HCT116 (cell line): ENCODE data around the gene CHCHD3. TPM values are rescaled to one million over a fixed set of nuclear protein-coding genes. Genes with fewer than 3 reads are reported as not detected.

Experiments used
- ATAC-seq: fragments of 200-7000 bp; cut with Tn5 transposase; 2 replicates; pipeline ENCODE4 v1.9.1; 2020; ENCODE audit warnings: mild to moderate bottlenecking, moderate library complexity
- BruUV-seq: library from RNA; stranded (reverse); fragments of 400-500 nt; replicated peaks from 2 replicates; lab custom pipeline; 2021; lab: Mats Ljungman, UMichigan
- CTCF ChIA-PET: fragments of 300-600 bp; sonication (Branson Sonifier 250); formaldehyde crosslinking; loops from one replicate; lab custom pipeline; 2021; ENCODE audit warnings: antibody characterized with exemption; lab: Charles Lee
- POLR2A ChIA-PET: fragments of 300-600, 350-600 bp; sonication (Branson Sonifier 250); formaldehyde crosslinking; loops from one replicate; lab custom pipeline; 2021; ENCODE audit warnings: antibody characterized with exemption; lab: Charles Lee
- RAD21 ChIA-PET, 2 experiments: fragments of 300-600 bp; sonication (Branson Sonifier 250); formaldehyde crosslinking; loops; one replicate each; lab custom pipeline; 2023; ENCODE audit warnings: low total read pairs in 2 of 2; ENCODE audit not compliant: uncharacterized antibody in 2 of 2, unreplicated experiment in 2 of 2, low non-redundant PET in 1 of 2; lab: Charles Lee
- DNase-seq: peaks from one replicate; pipeline ENCODE4 v3.0.0-alpha.2; 2010; ENCODE audit warnings: low read depth, low spot score
- H2AFZ ChIP-seq: fragments of 200-600 bp; shearing (Covaris generic), sonication (generic); 2 replicates; pipeline ENCODE4 v1.6.1; 2017; ENCODE audit warnings: low read depth, mixed run types, mixed read lengths, antibody characterized with exemption, low read length; ENCODE audit not compliant: poor library complexity, severe bottlenecking
- H3K27ac ChIP-seq: 2 replicates; pipeline ENCODE4 v1.5.1; 2012; ENCODE audit warnings: low read depth, low read length
- H3K27me3 ChIP-seq: fragments of 200-600 bp; sonication (generic); 2 replicates; pipeline ENCODE4 v1.6.1; 2016; ENCODE audit warnings: mixed run types, low read length, mixed read lengths; ENCODE audit not compliant: insufficient read depth
- H3K36me3 ChIP-seq, 2 experiments: fragments of 200-500 bp in 1 of 2; fragments of 200-600 bp in 1 of 2; sonication (Bioruptor generic) in 1 of 2; sonication (generic) in 1 of 2; 2 replicates each; pipeline versions ENCODE4 v1.5.1 to v1.6.1; 2014 to 2016; ENCODE audit warnings: low read length in 2 of 2, inconsistent platforms in 1 of 2, mixed read lengths in 1 of 2, mixed run types in 1 of 2; ENCODE audit not compliant: insufficient read depth in 2 of 2, control insufficient read depth in 1 of 2
- H3K4me1 ChIP-seq, 2 experiments: fragments of 200-600 bp in 1 of 2; sonication (generic) in 1 of 2; 2 replicates each; pipeline versions ENCODE4 v1.5.1 to v1.6.1; 2012 to 2017; ENCODE audit warnings: low read length in 2 of 2, inconsistent platforms in 1 of 2, mild to moderate bottlenecking in 1 of 2, mixed read lengths in 1 of 2, mixed run types in 1 of 2, moderate library complexity in 1 of 2; ENCODE audit not compliant: insufficient read depth in 2 of 2, control insufficient read depth in 1 of 2
- H3K4me2 ChIP-seq: fragments of 200-600 bp; sonication (generic); 2 replicates; pipeline ENCODE4 v1.6.1; 2017; ENCODE audit warnings: mixed run types, low read length, mixed read lengths
- H3K4me3 ChIP-seq, 2 experiments: fragments of 200-600 bp in 1 of 2; sonication (generic) in 1 of 2; replicated peaks in 1 of 2; 2 replicates each; pipeline ENCODE4 v1.5.1; 2011 to 2016; ENCODE audit warnings: low read length in 2 of 2, control low read depth in 1 of 2, low read depth in 1 of 2, mild to moderate bottlenecking in 1 of 2, mixed read lengths in 1 of 2, mixed run types in 1 of 2
- H3K79me2 ChIP-seq: fragments of 200-600 bp; sonication (generic); 2 replicates; pipeline ENCODE4 v1.6.1; 2017; ENCODE audit warnings: mild to moderate bottlenecking, mixed run types, low read length, moderate library complexity, mixed read lengths; ENCODE audit not compliant: insufficient read depth
- H3K9ac ChIP-seq: fragments of 200-600 bp; sonication (generic); 2 replicates; pipeline ENCODE4 v1.6.1; 2016; ENCODE audit warnings: low read length, mixed read lengths
- H3K9me2 ChIP-seq: fragments of 200-600 bp; sonication (generic), shearing (Covaris generic); 2 replicates; pipeline ENCODE4 v1.6.1; 2017; ENCODE audit warnings: mixed run types, mild to moderate bottlenecking, moderate library complexity; ENCODE audit not compliant: insufficient read depth
- H3K9me3 ChIP-seq, 2 experiments: fragments of 200-500 bp in 1 of 2; fragments of 200-600 bp in 1 of 2; sonication (Bioruptor generic) in 1 of 2; sonication (generic) in 1 of 2; 2 replicates each; pipeline ENCODE4 v1.6.1; 2014 to 2017; ENCODE audit warnings: low read length in 2 of 2, mixed read lengths in 2 of 2, inconsistent platforms in 1 of 2, low read depth in 1 of 2, mild to moderate bottlenecking in 1 of 2, mixed run types in 1 of 2, moderate library complexity in 1 of 2; ENCODE audit not compliant: control insufficient read depth in 1 of 2, insufficient read depth in 1 of 2
- H4K20me1 ChIP-seq: fragments of 200-600 bp; sonication (generic), shearing (Covaris generic); 2 replicates; pipeline ENCODE4 v1.6.1; 2017; ENCODE audit warnings: mixed run types, mild to moderate bottlenecking, moderate library complexity; ENCODE audit not compliant: insufficient read depth
- ATF3 ChIP-seq: IDR thresholded peaks from 2 replicates; pipeline ENCODE4 v1.6.1; 2012
- CBX3 ChIP-seq: IDR thresholded peaks from 2 replicates; pipeline ENCODE4 v1.6.1; 2012; ENCODE audit warnings: low read depth
- CTCF ChIP-seq, 3 experiments: fragments of 200-600 bp in 1 of 3; sonication (generic) in 1 of 3; IDR thresholded peaks in 2 of 3; conservative IDR thresholded peaks in 1 of 3; 2 replicates each; pipeline ENCODE4 v1.5.1; 2012 to 2017; ENCODE audit warnings: low read depth in 2 of 3, low read length in 2 of 3, antibody characterized with exemption in 1 of 3, borderline replicate concordance in 1 of 3, control low read depth in 1 of 3, mild to moderate bottlenecking in 1 of 3, mixed read lengths in 1 of 3, mixed run types in 1 of 3, moderate library complexity in 1 of 3; ENCODE audit not compliant: insufficient read depth in 1 of 3
- EGR1 ChIP-seq: IDR thresholded peaks from 2 replicates; pipeline ENCODE4 v1.6.1; 2012; ENCODE audit warnings: low read depth
- ELF1 ChIP-seq: IDR thresholded peaks from 2 replicates; pipeline ENCODE4 v1.6.1; 2012; ENCODE audit warnings: low read depth, borderline replicate concordance
- EZH2phosphoT487 ChIP-seq: fragments of 200-600 bp; IDR thresholded peaks from 2 replicates; pipeline ENCODE4 v1.6.1; 2018; ENCODE audit warnings: antibody characterized with exemption, borderline replicate concordance
- FOSL1 ChIP-seq: IDR thresholded peaks from 2 replicates; pipeline ENCODE4 v1.6.1; 2012; ENCODE audit warnings: low read depth
- JUND ChIP-seq: IDR thresholded peaks from 2 replicates; pipeline ENCODE4 v1.6.1; 2012
- MAX ChIP-seq: IDR thresholded peaks from 2 replicates; pipeline ENCODE4 v1.6.1; 2012
- SIN3A ChIP-seq: IDR thresholded peaks from 2 replicates; pipeline ENCODE4 v1.6.1; 2012; ENCODE audit warnings: low read depth
- ZBTB33 ChIP-seq: IDR thresholded peaks from 2 replicates; pipeline ENCODE4 v1.6.1; 2011; ENCODE audit warnings: mild to moderate bottlenecking, low read length, moderate library complexity; ENCODE audit not compliant: insufficient replicate concordance; ENCODE audit errors: extremely low read depth
- intact Hi-C: fragments of 100-400 bp; cut with micrococcal nuclease; formaldehyde crosslinking; loops from 2 replicates; pipeline ENCODE4 v1.10.0; 2022
- total RNA-seq: library from RNA; stranded (reverse); gene quantifications from one replicate; pipeline ENCODE4 v1.2.1, GENCODE V29; 2021; ENCODE audit not compliant: unreplicated experiment

CHCHD3 gene
- total RNA-seq, 1 experiment from 2014 or later = 73.5 TPM

GRCh38 chr7:132764762-132765161, 317.1 kb downstream of the CHCHD3 start:
- Histone ChIP-seq H3K27me3 (no peaks in the 10 kb centered on the region), H2AFZ (no peak overlapping the region), H3K27ac (no peak overlapping the region), H3K4me3 (no peak overlapping the region), H3K36me3 (no peaks in the 10 kb centered on the region), H3K9ac (no peak overlapping the region), H3K4me2 (no peak overlapping the region), H3K9me2 (no peaks in the 10 kb centered on the region), H3K9me3 (no peaks in the 10 kb centered on the region; a peak in 1 of 4 replicates), H3K4me1 (no peaks in the 10 kb centered on the region), H4K20me1 (no peaks in the 10 kb centered on the region), H3K79me2 (no peaks in the 10 kb centered on the region)
- ChIA-PET RAD21 (no interaction called here), CTCF (no interaction called here), POLR2A (no interaction called here)
- no peak for TF ChIP-seq ATF3
- no peak for TF ChIP-seq CBX3
- no peak for TF ChIP-seq JUND
- no peak for TF ChIP-seq CTCF (IDR thresholded peaks at IDR 0.05 in 2 of 3, conservative IDR thresholded peaks at IDR 0.05 in 1 of 3; ENCODE audit: borderline replicate concordance in 1 of 3, insufficient read depth in 1 of 3, low read depth in 2 of 3, low read length in 2 of 3)
- no peak for TF ChIP-seq MAX
- no peak for TF ChIP-seq SIN3A
- BruUV-seq = no TSS peak
- DNase-seq (no peak), ATAC-seq (no peak)
- intact Hi-C loops = no loop called here

- no peak overlapping the region for H3K9ac ChIP-seq
- ATAC-seq = no peak
- POLR2A ChIA-PET = no interaction called here
- CTCF ChIA-PET = no interaction called here
- no TSS peak for BruUV-seq
- H4K20me1 ChIP-seq = no peaks in the 10 kb centered on the region
- intact Hi-C loops = no loop called here
- H3K4me2 ChIP-seq = no peak overlapping the region
- no peaks in the 10 kb centered on the region for H3K36me3 ChIP-seq
- no peaks in the 10 kb centered on the region for H3K9me3 ChIP-seq
- no peak for DNase-seq
- no peaks in the 10 kb centered on the region for H3K4me1 ChIP-seq
- H3K27ac ChIP-seq = no peak overlapping the region
- H3K27me3 ChIP-seq = no peaks in the 10 kb centered on the region
- no peaks in the 10 kb centered on the region for H3K79me2 ChIP-seq
- no peak overlapping the region for H2AFZ ChIP-seq
- RAD21 ChIA-PET = no interaction called here
- no peaks in the 10 kb centered on the region for H3K9me2 ChIP-seq
- H3K4me3 ChIP-seq = no peak overlapping the region
- TF ChIP-seq ATF3 (no peak), CTCF (IDR thresholded peaks at IDR 0.05 in 2 of 3, conservative IDR thresholded peaks at IDR 0.05 in 1 of 3; ENCODE audit: borderline replicate concordance in 1 of 3, insufficient read depth in 1 of 3, low read depth in 2 of 3, low read length in 2 of 3) (no peak), EZH2phosphoT487 (no peak), CBX3 (no peak), ELF1 (no peak), SIN3A (no peak), EGR1 (no peak), ZBTB33 (no peak), MAX (no peak), FOSL1 (no peak)
- TF ChIP-seq, all 23 proteins: peak for 0
Measured at GRCh38 chr7:132760866-132761265, 321.0 kb downstream of the CHCHD3 start.
